ENCODE data around the gene KRT6A.

DNA sequence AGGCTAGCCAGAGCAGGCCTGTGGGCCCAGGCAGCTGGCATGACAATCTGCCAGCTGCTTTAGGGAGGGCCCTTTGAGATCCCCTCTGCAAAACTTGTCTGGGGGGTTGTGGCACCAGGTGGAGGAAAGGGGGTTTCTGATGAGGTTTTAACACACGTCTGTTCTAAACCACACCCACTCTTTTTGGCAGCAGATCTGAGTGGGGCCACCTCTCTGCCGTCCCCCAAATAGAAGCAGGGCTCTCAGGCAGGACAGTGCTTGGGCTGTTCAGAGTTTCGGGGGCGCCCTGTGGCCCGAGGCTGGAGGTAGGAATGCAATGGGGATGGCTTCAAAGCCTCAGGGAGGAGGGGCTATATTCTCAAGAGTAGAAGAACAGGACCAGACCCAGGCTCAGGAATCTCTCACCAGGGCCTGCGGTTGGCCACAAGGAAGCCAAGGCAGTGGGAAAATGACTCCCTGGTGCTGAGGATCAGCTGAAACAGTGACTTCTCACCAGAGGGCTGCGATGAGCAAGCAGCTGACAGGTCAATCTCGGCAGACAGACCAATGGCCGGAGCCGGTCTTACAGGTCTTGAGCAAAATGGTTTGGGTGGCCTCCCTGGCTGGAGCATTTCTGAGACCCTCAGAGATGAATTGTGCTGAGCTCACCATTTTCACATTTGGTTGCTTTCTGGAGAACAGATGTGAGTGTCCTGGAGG, 28.7 kb upstream of the KRT6A start:
- TF ChIP-seq, protein P1, sequence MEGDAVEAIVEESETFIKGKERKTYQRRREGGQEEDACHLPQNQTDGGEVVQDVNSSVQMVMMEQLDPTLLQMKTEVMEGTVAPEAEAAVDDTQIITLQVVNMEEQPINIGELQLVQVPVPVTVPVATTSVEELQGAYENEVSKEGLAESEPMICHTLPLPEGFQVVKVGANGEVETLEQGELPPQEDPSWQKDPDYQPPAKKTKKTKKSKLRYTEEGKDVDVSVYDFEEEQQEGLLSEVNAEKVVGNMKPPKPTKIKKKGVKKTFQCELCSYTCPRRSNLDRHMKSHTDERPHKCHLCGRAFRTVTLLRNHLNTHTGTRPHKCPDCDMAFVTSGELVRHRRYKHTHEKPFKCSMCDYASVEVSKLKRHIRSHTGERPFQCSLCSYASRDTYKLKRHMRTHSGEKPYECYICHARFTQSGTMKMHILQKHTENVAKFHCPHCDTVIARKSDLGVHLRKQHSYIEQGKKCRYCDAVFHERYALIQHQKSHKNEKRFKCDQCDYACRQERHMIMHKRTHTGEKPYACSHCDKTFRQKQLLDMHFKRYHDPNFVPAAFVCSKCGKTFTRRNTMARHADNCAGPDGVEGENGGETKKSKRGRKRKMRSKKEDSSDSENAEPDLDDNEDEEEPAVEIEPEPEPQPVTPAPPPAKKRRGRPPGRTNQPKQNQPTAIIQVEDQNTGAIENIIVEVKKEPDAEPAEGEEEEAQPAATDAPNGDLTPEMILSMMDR (IDR thresholded peaks at IDR 0.05; ENCODE audit: low read depth, low read length, poor library complexity, severe bottlenecking): no peak
- no peak for TF ChIP-seq EZH2phosphoT487 (IDR thresholded peaks at IDR 0.05; ENCODE audit: borderline replicate concordance, low read length)
